ENCODE measurements around the gene PRRC2B.
"Not testable (repeated sequence)": the region's sequence is repeated elsewhere in the genome, so short reads cannot be mapped to it uniquely, and the experiment has no call there.

The PRRC2B gene

GRCh38 chr9:131491001-131491710 is 97.3 kb downstream of the PRRC2B start:
- DNase-seq: no peak

DNA sequence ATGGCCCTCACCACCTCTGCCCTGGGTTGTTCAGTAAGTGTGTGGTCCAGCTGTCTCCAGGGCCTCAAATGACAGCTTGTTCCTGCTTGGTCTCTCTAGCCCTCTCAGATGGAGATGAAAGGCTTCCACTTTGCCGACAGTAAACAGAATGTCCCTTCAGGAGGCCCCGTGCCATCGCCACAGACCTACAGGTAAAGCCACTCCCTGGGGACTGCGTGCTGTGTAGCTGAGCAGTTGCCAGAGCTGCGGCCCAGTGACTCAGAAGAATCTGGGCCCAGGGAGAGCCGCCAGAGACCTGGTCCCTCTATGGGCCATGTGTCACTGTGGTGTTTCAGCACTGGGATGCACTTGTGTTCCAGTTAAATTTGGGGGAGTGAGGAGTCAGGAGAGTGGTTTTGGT is 98.2 kb downstream of the PRRC2B start:
- DNase-seq: no peak

DNA sequence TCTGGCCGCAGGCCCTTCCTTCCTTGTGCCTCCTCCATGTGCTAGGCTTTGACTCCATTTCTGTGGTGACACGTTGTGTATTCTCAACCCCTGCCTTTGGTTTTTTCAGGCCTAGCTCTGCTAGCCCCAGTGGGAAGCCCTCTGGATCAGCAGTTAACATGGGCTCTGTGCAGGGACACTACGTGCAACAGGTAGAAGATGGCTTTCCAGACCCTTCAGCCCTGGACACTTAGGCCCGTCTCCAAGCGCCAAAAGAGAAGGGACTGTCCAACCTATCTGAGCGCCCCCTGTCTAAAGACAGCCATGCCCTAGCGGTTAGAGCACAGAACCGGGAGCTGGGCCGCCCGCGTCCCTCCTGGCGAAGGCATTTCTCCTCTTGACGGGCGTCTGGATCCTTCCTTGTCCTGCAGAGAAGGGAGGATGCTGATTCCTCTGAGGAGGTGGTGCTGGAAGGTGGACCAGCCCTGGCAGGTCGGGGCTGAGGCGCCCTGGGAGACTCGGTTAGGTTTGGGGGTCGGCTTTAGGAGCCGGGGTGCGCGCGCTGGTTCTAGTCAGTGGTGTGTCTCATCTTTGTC is 100.5 kb downstream of the PRRC2B start:
- DNase-seq: no peak

GRCh38 chr9:131495785-131496184 is 101.9 kb downstream of the PRRC2B start:
- DNase-seq: no peak

GRCh38 chr9:131496844-131497405 is 103.0 kb downstream of the PRRC2B start:
- DNase-seq: no peak

GRCh38 chr9:131499254-131499767 is 105.4 kb downstream of the PRRC2B start:
- DNase-seq: no peak

- DNase-seq: peak; percentile 85
These were observed 106.5 kb downstream of the PRRC2B start for GRCh38 chr9:131500377-131500776.

DNA sequence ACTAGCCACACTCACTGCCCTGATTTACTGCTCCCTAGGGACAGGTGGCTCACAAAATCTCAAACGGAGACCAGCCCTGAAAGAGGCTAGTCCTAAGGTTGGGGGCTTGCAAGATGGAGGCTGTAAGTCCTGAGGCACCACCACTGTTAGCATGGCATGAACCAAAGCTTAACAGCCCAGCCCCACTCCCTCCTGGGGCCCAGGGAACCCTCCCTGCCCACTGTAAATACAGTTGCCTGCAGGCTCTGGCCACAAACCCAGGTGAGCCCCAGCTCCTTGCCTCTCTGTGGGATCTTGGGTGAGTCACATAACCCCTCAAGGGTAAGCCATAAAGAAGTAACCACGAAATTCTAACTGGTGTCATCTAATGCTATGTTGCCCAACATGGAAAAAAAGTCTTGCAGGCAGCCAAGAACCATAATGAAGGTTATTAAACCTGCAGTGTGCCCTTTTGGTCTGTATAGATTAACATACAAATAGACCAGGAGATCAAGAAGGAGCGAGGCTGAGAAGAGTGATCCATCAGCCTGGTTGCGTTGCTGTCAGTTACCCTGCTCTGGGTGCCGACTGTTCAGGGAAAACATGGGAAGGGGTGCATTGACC is 107.2 kb downstream of the PRRC2B start:
- DNase-seq: peak; percentile 73

DNA sequence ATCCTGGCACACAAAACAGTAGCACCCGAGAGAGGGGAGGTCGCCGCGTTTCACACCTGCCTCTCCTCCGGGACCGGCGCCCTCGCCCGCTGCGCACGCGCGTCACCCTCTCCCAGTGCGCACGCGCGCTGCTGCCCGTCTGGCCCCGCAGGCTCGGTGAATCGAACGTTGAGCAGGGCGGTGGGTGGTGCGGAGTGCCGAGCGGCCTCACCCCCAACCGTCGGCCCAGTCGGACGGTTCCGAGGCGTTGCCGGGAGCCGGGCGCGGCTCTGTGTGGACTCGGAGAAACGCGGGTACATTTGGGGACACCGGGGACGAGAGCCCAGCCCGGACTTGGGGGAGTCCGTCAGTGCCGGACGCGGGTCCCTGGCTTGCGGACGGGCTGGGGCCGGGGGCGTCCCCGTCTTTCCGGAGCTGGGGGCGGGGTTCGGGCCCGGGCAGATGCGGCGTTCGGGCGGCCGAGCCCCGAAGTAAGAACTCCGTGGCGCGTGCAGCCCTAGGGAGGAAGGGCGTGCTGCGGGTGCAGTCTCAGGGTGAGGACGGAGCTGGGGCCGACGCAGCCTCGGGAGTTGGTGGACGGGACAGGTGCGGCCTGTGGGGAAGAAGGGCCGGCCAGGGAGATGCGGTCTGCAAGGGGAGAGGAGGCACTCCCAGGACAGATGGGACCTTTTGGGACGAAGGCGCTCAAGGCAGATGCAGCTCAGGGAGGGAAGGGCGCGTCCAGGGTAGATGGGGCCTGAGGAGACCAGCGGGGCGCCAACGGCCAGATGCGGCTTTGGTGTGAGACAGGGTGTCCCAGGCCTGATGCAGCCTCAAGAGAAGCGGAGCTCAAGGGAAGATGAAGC is 109.1 kb downstream of the PRRC2B start, which contains the start of gene POMT1:
Gene POMT1, plus strand, starts transcription at position 138 of the 845 bp plus-strand sequence. CDS start 1,301 bp downstream, outside the sequence.
- DNase-seq: peak; percentile 92

DNA sequence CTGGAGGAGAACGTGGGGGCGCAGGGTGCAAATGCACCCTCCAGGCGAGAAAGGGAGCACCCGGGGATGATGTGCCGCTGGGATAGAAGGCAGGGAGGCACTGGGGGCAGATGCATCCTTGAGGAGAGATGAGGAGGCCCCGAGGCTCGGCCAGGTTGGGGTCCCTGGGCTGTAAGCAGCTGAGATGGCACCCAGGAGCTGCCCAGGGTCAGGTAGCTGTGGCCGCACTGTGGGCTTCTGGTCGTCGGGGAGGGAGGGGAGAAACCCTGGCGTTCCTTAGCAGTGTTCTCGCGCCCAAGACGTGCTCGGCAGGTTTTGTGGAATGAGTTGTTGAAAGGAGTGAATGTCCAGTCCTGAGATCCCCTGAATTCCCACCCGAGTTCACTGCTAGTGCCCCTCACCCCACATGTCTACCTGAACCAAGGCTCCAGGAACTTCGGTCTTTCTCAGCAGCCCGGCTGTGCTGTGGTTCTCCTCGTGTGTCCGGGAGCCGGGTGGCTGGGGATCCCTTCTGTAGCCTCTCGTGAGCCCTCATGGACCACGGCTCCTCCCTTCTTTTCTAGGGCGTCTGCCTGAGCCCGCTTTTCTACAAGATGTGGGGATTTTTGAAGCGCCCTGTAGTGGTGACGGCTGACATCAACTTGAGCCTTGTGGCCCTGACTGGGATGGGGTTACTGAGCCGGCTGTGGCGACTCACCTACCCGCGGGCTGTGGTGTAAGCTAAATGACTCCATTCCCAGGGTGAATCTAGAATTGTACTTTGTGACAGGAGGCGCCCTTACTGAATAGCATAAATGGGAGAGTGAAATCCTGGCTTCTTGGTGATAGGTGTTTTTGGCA is 110.0 kb downstream of the PRRC2B start:
- peak; percentile 65 for DNase-seq

DNA sequence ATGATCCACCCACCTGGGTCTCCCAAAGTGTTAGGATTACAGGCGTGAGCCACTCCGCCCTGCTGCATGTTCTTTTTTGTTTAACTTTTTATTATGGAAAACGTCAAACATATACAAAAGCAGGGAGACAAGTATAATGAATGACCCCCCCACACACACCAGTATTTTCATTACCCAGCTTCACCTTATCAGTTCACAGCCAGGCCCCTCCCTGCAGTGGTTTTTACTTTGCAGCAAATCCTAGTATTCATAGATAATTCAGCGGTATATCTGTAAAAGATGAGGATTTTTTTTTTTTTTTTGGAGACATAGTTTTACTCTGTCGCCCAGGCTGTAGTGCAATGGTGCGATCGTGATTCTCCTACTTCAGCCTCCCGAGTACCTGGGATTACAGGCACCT is 111.1 kb downstream of the PRRC2B start:
- DNase-seq: no peak

DNA sequence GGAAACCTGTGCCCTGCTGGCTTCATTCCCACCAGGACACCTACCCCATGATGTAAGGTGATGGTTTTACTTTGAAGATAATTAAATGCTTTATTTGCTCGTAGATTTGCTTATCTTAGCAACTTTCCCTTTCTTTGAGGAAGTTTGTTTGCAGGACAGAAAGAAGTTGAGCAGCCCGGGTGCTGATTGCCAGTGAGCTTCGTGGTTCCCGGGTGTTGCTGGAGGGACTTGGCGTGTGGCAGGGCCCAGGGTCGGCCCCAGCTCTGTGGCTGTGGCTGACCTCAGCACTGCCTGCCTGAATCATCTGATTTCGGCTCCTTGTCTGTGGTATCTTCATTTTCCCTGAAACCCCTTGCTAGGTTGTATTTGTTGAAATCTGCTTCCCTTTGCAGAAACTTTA is 117.5 kb downstream of the PRRC2B start:
- no peak for DNase-seq

- no peak for DNase-seq
These were observed 118.0 kb downstream of the PRRC2B start for GRCh38 chr9:131511880-131512279.

GRCh38 chr9:131513177-131513576 is 119.3 kb downstream of the PRRC2B start:
- no peak for DNase-seq

DNA sequence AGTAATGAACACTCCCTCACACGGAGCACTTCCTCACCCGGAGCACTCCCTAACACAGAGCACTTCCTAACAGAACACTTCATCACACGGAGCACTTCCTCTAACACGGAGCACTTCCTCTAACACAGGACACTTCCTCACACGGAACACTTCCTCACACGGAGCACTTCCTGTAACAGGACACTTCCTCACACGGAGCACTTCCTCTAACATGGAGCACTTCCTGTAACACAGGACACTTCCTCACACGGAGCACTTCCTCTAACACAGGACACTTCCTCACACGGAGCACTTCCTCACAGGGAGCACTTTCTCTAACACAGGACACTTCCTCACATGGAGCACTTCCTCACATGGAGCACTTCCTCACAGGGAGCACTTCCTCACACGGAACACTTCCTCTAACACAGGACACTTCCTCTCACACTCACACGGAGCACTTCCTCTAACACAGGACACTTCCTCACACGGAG is 121.7 kb downstream of the PRRC2B start:
- not testable (repeated sequence) for DNase-seq

DNA sequence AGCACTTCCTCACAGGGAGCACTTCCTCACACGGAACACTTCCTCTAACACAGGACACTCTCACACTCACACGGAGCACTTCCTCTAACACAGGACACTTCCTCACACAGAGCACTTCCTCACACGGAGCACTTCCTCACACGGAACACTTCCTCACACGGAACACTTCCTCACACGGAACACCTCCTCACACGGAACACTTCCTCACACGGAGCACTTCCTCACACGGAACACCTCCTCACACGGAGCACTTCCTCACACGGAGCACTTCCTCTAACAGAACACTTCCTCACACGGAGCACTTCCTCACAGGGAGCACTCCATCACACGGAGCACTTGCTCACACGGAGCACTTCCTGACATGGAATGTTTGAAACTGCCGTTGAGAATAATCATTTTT is 122.2 kb downstream of the PRRC2B start:
- DNase-seq: no peak

- no peak for DNase-seq
These were observed 123.0 kb downstream of the PRRC2B start for GRCh38 chr9:131516930-131517329.

GRCh38 chr9:131517761-131518190 is 123.9 kb downstream of the PRRC2B start:
- DNase-seq: no peak

DNA sequence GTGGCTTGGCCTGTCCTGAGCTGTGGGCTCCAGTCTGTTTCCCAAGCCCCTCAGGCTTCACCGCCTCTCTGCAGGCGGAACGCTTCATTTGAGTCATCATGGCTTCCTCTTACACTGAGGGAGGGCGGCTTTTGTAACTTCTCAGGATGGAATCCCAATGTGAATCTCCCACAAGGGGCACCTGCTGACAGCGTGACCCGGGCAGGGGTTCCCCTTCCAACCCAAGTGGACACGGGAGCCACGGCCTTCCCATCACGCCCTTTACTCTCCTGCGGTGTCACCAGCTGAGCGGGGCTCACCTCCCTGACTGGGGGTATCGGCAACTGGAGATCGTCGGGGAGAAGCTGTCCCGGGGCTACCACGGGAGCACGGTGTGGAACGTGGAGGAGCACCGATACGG is 124.7 kb downstream of the PRRC2B start:
- no peak for DNase-seq

GRCh38 chr9:131520503-131520902 is 126.6 kb downstream of the PRRC2B start:
- no peak for DNase-seq

GRCh38 chr9:131521203-131521602 is 127.3 kb downstream of the PRRC2B start:
- DNase-seq: no peak

DNA sequence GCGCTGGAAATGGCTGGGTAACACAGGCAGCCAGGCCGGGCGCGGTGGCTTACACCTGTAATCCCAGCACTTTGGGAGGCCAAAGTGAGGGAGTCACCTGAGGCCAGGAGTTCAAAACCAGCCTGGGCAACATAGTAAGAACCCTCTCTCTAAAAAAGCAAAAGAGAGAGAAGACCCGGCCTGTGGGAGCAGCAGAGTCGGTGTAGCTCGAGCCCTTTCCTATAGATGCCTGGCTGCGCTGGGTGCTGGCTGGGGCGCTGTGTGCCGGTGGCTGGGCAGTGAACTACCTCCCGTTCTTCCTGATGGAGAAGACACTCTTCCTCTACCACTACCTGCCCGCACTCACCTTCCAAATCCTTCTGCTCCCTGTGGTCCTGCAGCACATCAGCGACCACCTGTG is 127.9 kb downstream of the PRRC2B start:
- no peak for DNase-seq
